ENCODE measurements around the gene FBLN1.
"Not testable (repeated sequence)": the region's sequence is repeated elsewhere in the genome, so short reads cannot be mapped to it uniquely, and the experiment has no call there.

Gene FBLN1

GRCh38 chr22:45620706-45621105 lies 118.0 kb downstream of the FBLN1 start:
- no peak for DNase-seq

GRCh38 chr22:45621836-45622600 lies 119.3 kb downstream of the FBLN1 start:
- no peak for DNase-seq

- DNase-seq = not testable (repeated sequence)
Observed at GRCh38 chr22:45623464-45624145, 120.9 kb downstream of the FBLN1 start.

GRCh38 chr22:45626198-45626651 lies 123.5 kb downstream of the FBLN1 start:
- no peak for DNase-seq

- DNase-seq = no peak
Observed at GRCh38 chr22:45627489-45628233, 125.0 kb downstream of the FBLN1 start.

- DNase-seq = no peak
Observed at GRCh38 chr22:45628515-45628914, 125.8 kb downstream of the FBLN1 start.

- DNase-seq = no peak
Observed at GRCh38 chr22:45629469-45630089, 126.9 kb downstream of the FBLN1 start.

- DNase-seq = no peak
Observed at GRCh38 chr22:45630436-45630835, 127.8 kb downstream of the FBLN1 start.

- DNase-seq = no peak
Observed at GRCh38 chr22:45631140-45631840, 128.6 kb downstream of the FBLN1 start.

- no peak for DNase-seq
Observed at GRCh38 chr22:45631841-45632238, 129.2 kb downstream of the FBLN1 start.

- no peak for DNase-seq
Observed at GRCh38 chr22:45632791-45633515, 130.3 kb downstream of the FBLN1 start.

GRCh38 chr22:45636683-45637082 lies 134.0 kb downstream of the FBLN1 start:
- DNase-seq = no peak

GRCh38 chr22:45638197-45638596 lies 135.5 kb downstream of the FBLN1 start:
- DNase-seq = no peak

GRCh38 chr22:45638834-45639746 lies 136.4 kb downstream of the FBLN1 start:
- no peak for DNase-seq

GRCh38 chr22:45639747-45640102 lies 137.0 kb downstream of the FBLN1 start:
- DNase-seq = no peak

GRCh38 chr22:45640291-45640940 lies 137.7 kb downstream of the FBLN1 start:
- no peak for DNase-seq

GRCh38 chr22:45640941-45641621 lies 138.4 kb downstream of the FBLN1 start:
- no peak for DNase-seq

GRCh38 chr22:45642986-45643385 lies 140.3 kb downstream of the FBLN1 start:
- no peak for DNase-seq

GRCh38 chr22:45644714-45645113 lies 142.0 kb downstream of the FBLN1 start:
- DNase-seq = no peak

GRCh38 chr22:45645150-45645525 lies 142.5 kb downstream of the FBLN1 start:
- no peak for DNase-seq

All from midbrain (tissue), 1 donor.